Activated CD8-positive, alpha-beta memory T cell treated with anti-CD3 and anti-CD28 coated beads for 36 hours (primary cell): ENCODE results near the gene GPR50. TPM values are rescaled to one million over a fixed set of nuclear protein-coding genes. Genes with fewer than 3 reads are reported as not detected.

Source experiments
- CTCF ChIA-PET: fragments of 350-600 bp; sonication (Branson Sonifier 250); formaldehyde crosslinking; loops from one replicate; lab custom pipeline; 2021; ENCODE audit warnings: antibody characterized with exemption; lab: Charles Lee
- POLR2A ChIA-PET: fragments of 350-600 bp; sonication (Branson Sonifier 250); formaldehyde crosslinking; loops from one replicate; lab custom pipeline; 2021; ENCODE audit warnings: antibody characterized with exemption; lab: Charles Lee
- total RNA-seq, 2 experiments: library from RNA; stranded (reverse); gene quantifications; one replicate each; pipeline ENCODE4 v1.2.3, GENCODE V29; 2021

The GPR50 gene
- not detected for total RNA-seq

DNA sequence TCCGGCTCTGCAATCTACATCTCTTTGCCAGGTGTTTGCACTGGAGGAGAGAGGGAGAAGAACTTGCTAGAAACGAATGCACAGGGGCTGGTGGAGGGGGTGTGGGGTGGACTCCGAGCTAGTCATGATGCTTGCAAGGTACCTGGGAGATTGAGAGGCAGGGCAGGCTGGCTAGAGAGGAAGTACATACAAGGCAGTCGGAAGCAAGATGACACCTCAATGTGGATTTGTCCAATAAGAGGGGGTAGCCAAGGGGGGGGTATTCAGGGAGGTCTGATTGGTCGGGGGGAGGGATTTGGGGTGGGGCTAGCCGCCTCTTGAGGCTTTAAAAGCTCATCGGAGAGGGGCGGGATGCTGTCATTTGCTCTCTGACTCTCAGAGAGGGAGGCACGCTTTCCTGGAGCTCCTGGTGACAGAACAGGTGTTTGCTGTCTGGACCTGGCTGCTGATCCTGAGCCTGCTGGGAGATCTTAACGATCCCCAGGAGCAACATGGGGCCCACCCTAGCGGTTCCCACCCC lies at the start of gene GPR50:
GPR50 (plus strand) TSS at position 354 of the 520 bp plus-strand sequence; CDS start at position 492, 138 bp downstream.
- POLR2A ChIA-PET, result no interaction called here
- CTCF ChIA-PET, result no interaction called here

- POLR2A ChIA-PET, result no interaction called here
- CTCF ChIA-PET, result no interaction called here
Measured at GRCh38 chrX:151132531-151132930, 43.9 kb upstream of the GPR50 start.

DNA sequence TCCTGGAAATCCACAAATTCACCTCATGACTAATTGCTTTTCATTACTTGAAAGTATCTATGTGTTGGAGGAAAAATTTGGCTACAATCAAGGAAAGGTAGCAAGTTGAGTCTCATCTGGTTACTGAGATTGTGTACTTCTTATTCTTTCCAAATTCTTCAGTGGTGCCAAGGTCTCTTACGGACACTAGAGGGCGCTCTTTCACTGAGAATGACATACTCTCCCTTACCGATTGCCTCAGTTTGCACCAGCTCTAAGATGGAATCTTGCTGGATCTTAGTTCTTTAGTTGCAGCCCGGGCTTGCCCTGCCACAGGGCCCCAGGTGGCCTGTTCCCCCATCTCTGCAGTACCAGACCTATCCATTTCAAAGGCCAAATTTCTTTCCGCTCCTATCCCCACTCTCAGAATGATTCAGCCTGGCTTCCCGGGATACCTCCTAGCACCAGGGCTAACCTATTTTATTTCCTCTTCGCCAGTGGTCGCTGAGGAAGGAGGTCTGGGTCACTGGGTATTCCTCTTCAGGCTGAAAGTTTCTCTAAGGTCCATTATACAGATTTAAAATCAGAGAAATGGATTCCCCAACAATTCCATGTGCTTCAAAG lies 24.6 kb upstream of the GPR50 start:
- POLR2A ChIA-PET, result no interaction called here

GRCh38 chrX:151153086-151153485 lies 23.3 kb upstream of the GPR50 start:
- POLR2A ChIA-PET, result no interaction called here
- CTCF ChIA-PET, result no interaction called here

More for the DNA sequence above, 24.6 kb upstream of the GPR50 start:
- CTCF ChIA-PET, result interaction anchor here (0.9 kb wide), 1 partner anchor 209 kb away, joined by 3 read pairs; no protein-coding TSS in a partner anchor

DNA sequence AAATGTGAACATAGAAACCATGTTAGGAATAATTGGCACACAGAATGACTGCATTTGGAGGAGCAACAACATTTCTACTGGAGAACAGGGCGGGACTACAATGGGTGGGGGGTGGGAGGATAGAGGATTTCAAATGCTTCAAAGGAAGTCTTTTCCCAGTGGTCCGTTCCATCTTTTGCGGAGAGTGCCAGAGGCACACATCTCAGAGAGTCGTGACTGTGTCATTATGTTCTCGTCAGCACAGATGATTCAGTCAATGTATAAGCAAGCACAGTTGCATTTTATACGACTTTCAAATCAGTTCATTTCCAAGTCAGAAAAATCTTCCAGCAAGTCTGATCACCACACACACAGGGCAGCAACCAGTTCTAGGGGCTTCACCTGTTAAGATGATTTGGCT lies 22.7 kb upstream of the GPR50 start:
- POLR2A ChIA-PET, result no interaction called here
- CTCF ChIA-PET, result no interaction called here

GRCh38 chrX:151155234-151155633 lies 21.1 kb upstream of the GPR50 start:
- ChIA-PET CTCF (no interaction called here), POLR2A (no interaction called here)

DNA sequence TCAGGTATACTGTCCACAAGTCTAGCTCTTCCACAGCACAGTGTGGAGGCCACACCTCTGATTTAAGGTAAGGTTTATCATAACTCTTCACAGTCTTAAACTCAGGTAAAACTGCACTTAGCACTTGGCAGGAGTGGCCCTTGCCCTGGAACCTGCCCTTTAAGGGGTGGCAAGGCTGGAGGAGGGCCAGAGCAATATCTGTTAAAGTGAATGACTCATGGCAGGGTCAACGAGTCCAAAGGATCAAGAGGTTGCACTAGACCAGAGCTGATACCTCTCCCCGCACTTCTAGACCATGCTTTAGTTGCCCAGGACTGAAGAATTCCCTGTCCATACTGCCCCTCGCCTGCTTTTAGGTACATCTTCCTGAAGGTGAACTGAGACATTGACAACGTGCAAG lies 14.7 kb upstream of the GPR50 start:
- POLR2A ChIA-PET, result no interaction called here
- CTCF ChIA-PET, result no interaction called here

GRCh38 chrX:151167791-151168345 lies 8.5 kb upstream of the GPR50 start:
- ChIA-PET POLR2A (no interaction called here), CTCF (no interaction called here)

- POLR2A ChIA-PET, result no interaction called here
- CTCF ChIA-PET, result no interaction called here
Measured at GRCh38 chrX:151169783-151170182, 6.6 kb upstream of the GPR50 start.

- ChIA-PET CTCF (no interaction called here), POLR2A (no interaction called here)
Measured at GRCh38 chrX:151174581-151175282, 1.7 kb upstream of the GPR50 start.

- CTCF ChIA-PET, result interaction anchor here (0.6 kb wide), 1 partner anchor 43 kb away, joined by 5 read pairs; no protein-coding TSS in a partner anchor
- POLR2A ChIA-PET, result no interaction called here
Measured at GRCh38 chrX:151175283-151176062, 911 bp upstream of the GPR50 start.

DNA sequence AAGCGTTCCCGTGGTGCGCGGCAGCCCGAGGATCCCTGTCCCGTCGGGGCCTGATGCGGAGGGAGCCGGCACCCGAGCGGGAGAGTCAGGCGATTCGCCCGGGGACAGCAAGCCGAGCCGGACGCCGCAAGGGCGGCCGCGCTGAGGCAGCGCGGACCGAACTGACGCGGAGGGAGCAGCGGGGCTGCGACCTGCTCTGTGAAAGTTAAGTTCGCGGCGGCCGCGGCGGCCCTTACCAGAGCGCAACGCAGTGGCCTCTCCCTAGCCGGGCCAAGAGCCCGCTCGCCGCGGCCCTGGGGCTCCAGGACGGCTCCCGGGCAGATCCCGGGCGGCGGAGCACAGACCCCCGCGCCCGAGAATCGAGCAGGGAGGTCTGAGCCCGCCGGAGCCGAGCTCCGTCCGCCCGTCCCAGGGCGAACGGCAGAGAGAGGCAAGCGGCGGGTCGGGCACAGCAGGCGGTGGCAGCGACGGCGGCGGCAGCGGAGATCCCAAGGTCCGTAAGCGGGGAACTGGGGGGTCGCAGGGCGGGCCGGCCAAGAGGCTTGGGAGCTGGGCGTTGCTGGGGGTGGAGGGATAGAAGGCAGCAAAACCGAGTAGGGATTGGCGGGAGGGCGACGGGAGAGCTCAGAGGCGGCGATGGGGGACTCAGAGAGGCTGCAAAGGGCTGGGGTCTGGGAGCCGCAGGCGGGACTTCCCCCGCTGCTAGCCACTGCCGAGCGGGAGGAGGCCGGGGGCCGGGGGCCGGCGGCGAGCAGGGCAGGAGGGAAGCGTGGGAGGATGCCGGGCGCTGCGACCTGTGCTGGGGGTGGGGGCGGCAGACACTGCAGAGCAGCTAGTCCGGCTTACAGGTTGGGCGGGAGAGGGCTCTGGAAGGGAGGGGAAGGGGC lies 1.0 kb downstream of the GPR50 start:
- CTCF ChIA-PET, result no interaction called here
- POLR2A ChIA-PET, result no interaction called here

DNA sequence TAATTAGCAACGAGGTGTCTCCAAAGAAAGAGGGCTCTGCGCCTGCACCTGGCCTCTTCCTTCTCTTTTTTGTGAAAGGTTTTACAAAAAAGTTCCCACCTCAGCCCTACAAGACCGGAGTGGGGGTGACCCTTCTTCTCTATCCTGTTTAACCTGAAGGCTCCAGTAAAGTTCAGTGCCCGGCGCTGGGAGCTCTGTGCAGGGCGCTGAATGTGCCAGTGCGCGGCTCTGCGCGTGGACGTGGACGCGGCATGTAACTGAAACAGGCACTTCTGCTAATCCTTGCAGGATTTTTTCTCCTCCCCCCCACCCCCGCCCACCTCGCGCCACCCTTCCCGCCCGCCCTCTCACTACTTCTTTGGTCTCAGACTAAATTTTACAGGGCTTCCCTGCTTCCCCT lies 2.4 kb downstream of the GPR50 start:
- POLR2A ChIA-PET, result no interaction called here
- CTCF ChIA-PET, result no interaction called here

GRCh38 chrX:151180400-151180799 lies 4.0 kb downstream of the GPR50 start:
- POLR2A ChIA-PET, result no interaction called here

GRCh38 chrX:151181088-151181487 lies 4.7 kb downstream of the GPR50 start:
- ChIA-PET POLR2A (no interaction called here), CTCF (no interaction called here)

More at GRCh38 chrX:151180400-151180799, 4.0 kb downstream of the GPR50 start:
- CTCF ChIA-PET, result no interaction called here

- ChIA-PET POLR2A (no interaction called here), CTCF (no interaction called here)
Measured at GRCh38 chrX:151183233-151183753, 6.9 kb downstream of the GPR50 start.

DNA sequence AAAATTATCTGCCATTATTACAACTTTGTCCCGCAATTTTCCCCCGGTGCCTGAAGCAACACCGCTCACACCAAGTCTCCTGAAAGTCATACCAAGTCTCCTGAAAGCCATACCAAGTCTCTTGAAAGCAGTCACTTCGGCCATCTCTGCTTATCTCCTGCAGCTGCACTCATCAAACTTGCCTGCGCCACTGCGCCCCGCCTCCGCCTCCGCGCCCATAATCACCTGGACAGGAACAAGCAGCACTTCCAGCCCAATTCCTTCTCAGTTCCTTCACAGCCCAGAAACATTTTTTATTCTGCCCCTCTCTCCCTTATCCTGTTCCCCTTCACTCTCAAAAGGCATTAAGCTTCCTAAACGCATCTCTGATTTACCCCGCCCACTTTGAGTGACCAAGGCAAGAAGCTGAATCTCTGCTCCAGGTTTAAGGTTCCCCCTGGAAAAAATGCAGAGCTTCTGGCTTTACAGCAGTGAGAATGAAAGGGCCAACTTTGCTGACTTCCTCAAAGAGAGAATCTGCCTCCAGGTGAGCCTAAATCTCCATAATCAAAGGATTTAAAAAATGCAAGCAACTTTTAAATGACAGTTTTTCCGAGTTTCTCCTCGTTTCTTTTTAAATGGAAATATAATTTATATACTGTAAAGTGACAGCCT lies 7.7 kb downstream of the GPR50 start:
- ChIA-PET CTCF (no interaction called here), POLR2A (no interaction called here)

DNA sequence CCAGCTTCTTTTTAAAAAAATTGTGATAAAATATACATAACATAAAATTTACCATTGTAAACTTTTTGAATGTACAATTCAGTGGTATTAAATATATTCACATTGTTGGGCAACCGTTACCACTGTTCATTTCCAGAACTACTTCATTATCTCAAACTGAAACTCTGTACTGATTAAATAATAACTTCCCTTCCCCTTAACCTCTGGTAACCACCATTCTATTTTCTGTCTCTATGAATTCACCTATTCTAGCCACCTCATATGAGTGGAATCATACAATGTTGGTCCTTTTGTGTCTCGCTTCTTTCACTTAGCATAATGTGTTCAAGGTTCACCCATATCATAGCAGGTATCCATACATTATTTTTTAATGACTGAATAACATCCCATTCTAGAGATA lies 8.3 kb downstream of the GPR50 start:
- ChIA-PET POLR2A (no interaction called here), CTCF (no interaction called here)
